Activated naive CD4-positive, alpha-beta T cell (primary cell): ENCODE results near the gene GYS2.
A peak's percentile ranks its signal among the peaks of the same experiment; 100 is the strongest.

Experiments used
- DNase-seq, 4 experiments: peaks; one replicate each; lab custom pipeline; 2025; lab: John Stamatoyannopoulos, UW

Gene GYS2

DNA sequence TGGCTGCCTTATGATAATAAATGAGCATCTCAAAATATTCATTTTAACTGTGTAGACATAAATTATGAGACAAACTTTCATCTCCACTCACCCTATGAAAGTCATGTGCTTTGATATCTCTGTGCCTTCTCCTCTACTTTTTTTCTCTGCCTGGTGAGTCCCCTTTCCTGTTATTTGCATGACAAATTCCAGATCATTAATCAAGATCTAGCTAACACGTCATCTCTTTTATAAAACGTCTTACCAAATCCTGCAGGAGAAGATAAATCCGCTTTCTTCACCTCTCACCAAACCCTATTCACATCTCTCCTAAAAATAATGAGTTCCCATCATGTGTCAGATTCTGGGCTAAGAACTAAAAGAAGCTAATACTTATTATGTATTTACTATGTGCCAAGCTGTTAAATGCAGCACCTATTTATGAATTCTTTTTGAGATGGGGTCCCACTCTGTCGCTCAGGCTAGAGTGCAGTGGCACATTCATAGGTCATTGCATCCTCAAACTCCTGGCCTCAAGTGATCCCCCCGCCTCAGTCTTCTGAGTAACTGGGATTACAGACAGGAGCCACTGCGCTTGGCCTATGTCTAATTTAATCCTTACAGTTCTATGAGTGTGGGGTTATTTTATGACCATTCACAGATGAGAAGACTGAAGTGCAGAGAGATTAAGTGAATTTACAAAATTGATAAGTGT lies 51.9 kb downstream of the GYS2 start:
- DNase-seq, result no peak

DNA sequence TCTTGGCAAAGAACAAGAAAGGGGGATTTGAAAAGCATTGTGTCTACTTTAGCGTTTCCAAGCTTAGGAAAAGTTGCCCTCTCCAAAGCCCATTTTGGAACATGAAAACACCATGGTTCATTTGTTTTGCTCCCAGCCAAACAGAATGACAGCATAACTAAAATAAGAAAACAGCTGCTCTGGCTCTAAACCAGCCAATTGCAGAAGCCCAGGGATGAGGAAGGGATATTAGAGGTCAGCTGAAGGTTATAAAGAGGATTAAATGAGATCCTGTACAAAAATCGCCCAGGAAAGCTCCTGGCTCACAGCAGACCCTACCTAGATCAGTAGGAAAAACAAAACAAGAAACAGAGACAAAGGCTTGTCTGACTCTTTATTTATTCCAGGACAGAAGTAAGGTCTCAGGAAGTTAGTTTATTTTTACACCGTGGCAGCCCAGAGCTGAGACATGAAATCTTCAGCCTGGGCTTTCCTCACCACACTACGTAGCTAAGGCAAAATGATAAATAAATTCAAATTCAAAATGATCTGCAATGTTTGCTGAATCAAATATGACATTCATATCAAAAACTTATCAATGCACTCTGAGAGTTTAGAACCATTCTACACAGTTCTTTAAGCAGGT lies 52.7 kb downstream of the GYS2 start:
- no peak for DNase-seq

DNA sequence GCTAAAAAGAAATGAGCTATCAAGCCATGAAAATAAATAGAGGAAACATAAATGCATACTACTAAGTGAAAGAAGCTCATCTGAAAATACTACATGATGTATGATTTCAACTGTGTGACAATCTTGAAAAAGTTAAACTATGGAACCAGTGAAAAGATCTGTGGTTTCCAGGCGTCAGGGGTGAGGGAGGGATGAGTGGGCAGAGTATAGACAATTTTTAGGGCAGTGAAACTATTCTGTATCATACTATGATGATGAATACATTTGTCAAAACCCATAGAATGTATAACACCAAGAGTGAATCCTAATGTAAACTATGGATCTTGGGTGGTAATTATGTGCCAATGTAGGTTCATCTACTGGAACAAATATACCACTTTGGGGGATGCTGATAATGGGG lies 57.2 kb downstream of the GYS2 start:
- DNase-seq, result no peak

DNA sequence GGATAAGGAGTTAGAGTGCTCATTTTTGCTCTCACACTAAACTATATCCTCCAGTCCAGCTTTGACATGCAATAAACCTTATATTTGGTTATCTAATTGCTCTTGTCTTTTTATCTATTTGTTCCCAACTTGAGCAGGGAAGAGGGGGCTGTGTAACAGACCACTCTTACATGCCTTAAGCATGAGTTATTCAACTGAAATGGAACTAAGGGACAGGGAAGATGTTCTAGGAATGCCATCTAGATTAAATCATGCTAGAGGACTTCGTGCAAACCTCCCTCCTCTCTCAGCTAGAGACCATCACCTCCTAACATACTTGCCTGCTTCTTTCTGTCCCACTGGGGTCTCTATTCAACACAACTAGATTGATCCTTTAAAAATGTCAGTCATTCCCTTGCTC lies 57.9 kb downstream of the GYS2 start:
- DNase-seq, result no peak

DNA sequence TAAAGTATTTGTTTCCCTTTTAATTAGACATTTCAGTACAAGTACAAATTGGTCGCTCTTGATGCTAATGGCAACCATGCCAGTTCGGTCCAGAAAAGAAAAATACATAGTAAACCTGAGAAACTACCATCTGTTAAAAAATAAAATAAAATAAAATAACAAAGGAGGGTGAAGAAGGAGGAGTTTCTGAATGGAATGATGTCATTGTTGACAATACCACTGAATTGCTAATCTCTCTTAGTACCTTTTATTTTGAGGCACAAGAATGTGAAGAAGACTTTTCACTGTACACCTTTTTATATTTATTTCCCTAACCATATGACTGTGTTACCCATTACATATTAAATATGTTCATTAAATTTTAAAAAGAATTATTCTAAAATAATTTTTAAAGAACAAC lies 59.1 kb downstream of the GYS2 start:
- no peak for DNase-seq

DNA sequence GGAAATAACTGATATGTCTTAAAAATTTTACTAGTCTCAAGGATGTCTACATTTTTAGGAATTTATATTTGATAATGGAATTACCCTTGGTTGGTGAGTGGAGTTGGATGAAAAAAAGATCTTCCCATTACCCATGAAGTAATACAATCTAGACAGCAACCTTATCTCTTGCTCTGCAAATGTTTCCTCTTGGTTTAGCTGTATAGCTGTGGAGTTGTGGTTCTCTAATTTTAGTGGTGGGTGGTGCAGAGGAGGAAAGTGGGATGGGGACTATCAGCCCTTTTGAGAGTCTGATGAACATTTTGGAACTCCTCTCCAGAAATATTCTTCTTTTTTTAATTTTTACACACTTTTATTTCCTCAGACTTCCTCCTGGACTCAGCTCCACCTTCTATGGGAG lies 61.5 kb downstream of the GYS2 start:
- no peak for DNase-seq

DNA sequence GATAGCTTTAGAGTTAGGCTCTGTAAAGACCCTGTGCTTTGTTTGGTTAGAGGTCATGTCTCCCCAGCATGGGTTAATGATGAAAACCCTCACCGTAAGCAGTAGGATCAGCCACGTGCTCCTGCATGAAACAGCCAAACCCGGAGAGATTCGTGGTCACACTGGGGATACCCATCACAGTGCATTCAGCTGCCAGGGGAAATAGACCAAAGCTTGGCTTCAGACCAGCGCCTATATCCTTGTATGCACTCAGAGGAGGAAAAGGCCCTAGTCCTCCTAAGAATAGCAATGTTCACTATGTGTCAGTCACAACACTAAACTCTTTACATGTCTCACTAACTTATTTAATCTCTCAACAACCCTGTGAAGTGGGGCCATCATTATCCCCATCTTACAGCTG lies 62.2 kb downstream of the GYS2 start:
- no peak for DNase-seq

DNA sequence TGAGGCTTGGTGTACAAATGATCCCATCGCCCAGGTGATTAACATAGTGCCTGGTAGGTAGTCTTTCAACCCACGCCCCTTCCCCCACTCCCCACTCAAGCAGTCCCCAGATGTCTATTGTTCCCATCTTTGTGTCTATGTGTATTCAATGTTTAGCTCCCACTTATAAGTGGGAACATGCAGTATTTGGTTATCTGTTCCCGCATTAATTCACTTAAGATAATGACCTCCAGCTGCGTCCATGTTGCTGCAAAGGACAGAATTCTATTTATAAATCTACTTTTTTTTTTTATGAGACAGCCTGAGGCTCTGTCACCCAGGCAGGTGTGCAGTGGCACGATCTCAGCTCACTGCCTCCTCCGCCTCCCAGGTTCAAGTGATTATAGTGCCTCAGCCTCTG lies 62.9 kb downstream of the GYS2 start:
- no peak for DNase-seq

DNA sequence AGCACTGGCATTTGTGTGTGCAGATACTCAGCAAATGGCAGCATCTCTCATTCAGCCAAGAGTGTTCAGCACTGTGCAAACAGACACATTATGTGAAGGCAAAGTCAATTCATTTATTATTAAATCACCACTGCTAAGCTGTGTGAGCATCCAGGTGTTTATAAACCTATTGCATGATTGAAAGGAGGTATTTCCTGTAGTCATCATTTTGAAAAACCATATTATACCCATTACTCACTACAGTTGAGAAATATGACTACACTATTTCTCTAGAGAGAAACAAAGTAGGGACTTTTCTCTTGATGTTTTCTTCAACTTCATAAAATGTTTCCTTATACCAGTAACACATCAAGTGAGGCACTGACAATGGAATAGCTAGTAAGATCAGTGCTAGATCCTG lies 64.8 kb downstream of the GYS2 start:
- no peak for DNase-seq

DNA sequence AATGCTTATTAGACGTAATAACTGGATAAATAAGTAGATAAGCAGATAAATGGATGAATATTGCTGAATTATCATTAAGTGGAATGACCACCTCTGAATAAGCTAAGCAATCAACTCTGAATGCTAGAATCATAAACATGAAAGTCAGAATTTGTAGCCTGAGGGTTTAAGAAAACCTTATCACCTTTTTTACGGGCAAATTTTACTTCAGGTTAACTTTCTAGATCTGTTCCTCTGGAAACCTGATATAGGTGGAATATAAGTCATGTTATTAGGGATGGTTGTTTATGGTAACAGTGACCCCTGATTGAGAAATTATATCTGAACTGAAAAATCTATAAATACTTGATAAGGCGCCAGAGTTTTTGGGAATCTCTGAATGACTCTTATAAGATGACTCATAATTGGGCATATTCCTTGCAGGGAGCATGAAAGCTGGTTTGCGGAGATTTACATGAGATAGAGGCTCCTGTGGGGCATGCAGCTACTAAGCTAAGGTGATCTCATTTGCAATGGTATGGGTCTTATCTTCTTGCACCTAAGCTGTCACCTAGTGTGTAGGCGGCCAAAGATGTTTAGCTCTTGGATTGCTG lies 66.5 kb downstream of the GYS2 start:
- no peak for DNase-seq

DNA sequence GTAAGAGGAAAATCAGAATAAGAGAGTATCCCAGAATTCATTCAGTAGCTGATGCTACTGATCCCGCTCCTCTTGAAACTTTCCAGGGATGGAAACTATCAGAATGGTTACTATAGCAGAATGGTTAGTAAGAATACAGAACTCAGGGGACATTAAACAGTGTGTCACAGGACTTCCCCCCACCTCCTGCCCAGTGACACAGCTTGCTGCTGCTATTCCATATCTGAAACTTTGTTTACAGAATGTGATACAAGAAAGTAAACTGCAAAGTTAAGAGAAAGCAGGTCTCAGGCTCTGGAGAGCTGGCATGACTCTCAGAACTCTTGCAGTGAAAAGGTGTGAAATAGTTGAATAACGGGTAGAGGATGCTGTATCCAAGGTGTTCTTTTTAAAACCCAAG lies 75.2 kb downstream of the GYS2 start:
- DNase-seq, result no peak

DNA sequence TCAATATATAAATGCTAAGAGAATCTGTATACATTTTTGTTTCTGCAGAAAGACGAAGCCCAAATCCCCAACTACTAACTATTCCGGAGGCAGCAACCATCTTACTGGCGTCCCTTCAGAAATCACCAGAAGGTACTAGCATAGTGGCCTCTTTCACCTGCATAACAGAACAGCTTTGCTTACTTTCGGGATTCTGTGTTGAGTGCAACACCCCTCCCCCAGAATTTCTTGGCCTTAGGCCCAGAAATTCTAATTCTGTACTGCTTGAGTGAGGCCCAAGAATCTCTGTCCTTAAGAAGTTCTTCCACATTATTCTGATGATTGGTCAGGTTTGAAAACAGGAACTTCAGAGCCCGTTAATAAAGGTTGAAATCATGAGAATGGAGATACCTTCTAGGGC lies 75.7 kb downstream of the GYS2 start:
- no peak for DNase-seq

DNA sequence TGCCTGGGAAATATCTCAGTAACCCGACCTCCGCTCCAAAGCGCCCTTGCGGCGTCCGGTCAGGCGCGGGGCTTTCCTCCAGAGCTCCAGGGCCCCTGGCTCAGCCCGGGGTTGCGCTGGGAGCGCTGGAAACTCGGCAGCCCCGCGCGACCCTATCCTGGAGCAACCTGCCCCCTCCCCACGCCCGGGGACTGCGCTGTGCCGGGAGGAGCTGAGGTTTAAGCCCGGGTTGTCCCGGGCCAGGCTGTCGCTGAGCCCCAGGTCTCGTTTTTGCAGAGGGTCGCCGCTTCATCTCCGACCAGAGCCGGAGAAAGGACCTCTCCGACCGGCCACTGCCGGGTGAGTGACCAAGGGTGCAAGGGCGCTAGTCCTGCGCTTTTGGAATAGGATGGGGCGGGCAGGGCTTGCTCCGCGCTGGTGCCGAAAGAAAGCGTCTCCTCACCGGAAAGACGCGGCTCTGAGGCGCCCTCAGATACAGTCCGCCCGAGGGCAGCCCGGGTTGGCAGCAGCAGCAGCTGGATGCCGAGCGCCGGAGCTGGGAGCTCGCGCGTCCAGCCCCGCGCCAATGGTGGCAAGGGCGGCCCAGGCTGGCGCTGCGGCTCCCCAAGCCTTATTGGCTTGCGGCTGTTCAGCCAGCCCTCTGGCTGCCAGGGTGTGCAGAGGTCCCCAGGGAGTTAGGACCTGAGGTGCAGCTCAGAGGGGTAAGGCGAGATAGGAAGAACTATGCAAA lies 77.0 kb downstream of the GYS2 start:
- DNase-seq, result peak; percentile 12 to 48 (median 30)

DNA sequence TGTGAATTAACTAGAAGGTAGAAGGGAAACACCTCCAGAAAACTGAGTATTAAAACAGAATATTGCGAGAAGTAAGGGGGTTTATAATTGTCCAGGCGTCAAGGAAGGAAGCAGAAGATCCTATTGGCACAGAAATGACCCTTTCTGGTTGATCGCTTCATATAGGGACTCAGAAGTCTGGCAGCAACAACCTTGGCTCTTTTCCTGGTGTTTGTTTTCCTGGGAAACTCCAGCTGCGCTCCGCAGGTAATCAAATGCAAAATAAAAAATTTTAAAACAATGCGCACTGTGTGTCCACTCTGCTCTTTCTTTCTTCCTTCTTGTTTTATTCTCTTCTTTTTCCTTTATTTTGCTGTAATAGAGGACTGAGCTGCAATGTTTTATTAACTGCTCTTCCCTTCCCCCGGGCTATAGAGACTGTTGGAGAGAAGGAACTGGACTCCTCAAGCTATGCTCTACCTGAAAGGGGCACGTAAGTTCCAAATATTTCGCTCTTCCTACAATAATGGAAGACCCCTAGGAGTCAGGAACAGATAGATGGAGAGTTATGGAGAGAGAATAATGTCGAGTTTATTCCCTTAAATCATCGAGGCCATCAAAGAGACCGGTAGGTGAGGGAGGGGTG lies 77.8 kb downstream of the GYS2 start:
- DNase-seq, result no peak

DNA sequence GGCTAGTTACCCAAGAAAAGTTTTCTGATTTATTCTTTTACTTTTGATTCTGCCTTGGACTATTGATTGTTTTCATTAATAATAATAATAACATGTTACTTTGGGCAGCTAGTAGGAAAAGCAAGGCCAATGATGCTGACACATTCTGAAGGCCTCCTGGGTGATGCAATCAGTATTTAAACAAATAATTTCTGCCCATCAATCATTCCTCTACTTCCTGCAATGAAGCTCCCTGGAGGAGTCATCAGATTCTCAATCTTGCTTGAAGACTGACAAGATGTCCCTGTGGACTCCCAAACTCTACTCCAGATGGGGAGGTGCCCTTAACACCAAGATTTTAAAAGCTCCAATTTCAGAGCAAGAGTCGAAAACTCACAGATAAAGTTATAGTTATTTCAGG lies 78.6 kb downstream of the GYS2 start, which contains the start of gene SPX:
SPX (plus strand) TSS at position 244 of the 400 bp plus-strand sequence. CDS start 177 bp downstream, outside the sequence.
- DNase-seq, result no peak

DNA sequence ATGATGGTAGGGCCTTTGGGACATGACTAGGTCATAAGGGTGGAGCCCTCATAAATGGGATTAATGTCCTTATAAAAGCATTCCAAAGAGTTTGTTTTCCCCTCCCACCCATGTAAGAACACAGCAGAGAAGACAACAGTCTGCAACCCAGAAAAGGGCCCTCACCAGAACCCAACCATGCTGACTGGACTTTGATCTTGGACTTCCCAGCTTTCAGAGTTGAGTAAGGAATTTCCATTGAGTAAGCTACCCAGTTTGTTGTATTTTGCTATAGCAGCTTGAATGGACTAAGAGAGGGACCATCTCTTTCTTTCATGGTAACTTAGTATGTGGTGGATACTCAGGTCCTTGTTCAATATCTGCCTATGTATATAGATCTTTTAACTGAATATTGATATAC lies 81.5 kb downstream of the GYS2 start:
- no peak for DNase-seq

DNA sequence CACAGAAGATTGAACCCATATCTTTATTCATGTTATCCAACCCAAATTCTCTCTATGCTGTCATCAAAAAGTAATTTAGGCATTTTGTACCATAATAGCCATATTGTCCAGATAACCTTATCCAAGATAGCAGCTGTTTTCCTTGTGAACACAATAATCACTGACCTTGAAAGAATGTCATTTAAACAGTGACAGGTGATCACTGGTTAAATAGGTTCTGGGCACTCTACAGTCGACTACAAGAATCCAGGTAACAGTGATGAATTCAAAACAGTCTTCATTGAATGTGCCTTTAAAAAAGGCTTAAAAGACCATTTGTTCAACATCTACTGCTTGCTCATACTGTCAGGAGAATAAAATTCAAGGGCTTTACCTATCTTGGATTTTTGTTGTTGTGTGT lies 83.1 kb downstream of the GYS2 start:
- no peak for DNase-seq

DNA sequence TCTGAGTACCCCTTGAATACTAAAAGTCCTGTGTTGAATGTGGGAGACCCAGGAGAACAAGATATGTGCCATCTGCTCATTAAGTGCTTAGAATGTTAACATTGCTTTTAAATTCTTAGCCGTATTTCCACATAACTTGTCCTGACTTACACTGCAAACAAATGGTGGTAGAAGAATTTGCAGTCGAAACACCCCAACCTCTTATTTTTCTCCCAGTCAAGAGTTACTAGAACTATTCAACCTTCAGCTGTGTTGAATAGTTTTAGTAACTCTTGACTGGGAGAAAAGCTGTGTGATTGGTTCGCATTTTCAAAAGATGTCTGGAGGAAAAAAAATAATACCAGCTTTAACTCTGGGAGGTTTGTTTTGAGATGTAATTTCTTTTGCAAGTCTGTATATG lies 86.2 kb downstream of the GYS2 start:
- no peak for DNase-seq

DNA sequence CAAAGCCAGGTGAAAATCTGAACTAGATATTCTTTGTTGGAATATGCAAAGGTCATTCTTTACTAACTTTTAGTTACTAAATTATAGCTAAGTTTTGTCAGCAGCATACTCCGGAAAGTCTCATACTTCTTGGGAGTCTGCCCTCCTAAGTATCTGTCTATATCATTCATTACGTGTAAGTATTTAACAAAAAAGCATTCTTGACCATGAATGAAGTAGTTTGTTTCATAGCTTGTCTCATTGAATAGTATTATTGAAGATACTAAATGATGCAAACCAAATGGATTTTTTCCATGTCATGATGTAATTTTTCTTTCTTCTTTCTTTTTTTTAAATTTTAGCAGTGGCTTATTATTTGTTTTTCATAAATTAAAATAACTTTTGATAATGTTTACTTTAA lies 88.4 kb downstream of the GYS2 start:
- DNase-seq, result no peak

DNA sequence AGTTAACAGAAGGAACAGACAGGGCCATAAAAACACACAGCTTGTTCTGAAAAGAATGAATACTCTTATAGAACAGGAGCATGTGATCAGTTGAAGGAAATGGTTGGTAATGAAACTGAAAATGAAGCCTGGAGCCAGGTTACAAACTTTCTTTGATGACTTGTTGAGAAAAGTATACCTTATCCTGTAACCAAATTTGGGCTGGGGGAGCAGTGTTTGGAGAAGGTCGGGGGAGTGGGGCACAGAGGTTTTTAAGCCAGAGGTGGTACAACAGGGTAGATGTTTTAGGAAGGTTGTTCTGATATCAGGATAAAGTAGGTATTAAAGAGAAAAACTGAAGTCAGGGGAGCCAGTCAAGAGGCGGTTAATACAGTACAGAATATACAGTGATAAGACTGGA lies 94.9 kb downstream of the GYS2 start:
- DNase-seq, result no peak

DNA sequence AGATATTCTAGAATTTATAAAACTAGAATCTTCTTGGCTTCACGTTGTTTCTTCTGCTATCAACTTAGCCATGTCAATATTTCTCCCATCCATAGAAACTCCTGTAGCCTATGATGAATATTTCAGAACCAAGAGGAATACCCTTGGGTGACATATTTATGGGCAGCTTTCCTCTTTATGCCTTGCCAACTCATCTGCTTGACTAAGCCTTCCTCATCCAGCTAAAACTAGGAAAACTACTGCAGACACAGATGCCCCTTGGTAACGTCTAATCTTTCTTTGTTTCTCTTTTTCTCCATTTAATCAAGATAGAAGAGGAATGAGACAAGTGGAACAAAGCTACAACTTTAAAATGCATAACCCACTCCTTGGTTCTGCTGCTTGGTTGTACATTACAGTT lies 96.8 kb downstream of the GYS2 start:
- no peak for DNase-seq

DNA sequence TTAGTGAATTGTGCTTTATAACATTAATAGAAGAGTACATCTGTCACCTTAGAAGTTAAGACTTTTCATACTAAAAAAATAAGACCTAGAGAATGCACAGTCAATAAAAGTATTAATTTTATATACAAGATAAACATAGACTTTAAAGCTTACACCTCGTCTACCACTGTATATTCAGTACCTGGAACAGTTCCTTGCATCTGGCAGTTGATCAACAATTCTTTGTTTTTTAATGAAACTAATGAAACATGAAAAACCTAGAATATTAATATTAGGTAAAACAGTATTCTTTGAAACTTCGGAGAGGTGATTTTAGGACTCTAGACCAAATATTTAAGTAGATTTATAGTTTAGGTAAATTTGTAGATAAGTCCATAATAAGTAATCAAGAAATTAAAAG lies 98.8 kb downstream of the GYS2 start:
- no peak for DNase-seq

DNA sequence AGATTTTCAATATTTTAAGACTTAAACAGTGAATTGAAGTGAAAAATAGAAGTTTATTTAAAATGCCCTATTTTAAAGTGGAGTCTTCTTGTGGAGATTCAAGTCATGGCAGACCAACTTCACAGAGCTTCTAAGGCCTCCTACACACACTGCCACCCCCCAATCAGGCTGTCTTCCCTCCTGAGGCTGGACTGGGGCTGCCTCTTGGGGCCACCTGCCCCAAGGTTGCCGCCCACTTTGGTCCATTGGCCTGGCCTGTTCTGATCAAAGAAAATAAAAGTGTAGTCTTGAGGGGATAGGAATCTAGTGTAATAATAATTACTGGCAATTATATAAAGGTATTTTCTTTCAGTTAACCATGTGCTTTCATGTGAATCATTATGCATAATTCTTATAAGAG lies 101.8 kb downstream of the GYS2 start:
- DNase-seq, result no peak
